Suprapubic skin (tissue), 4 donors: ENCODE measurements around the gene EARS2. TPM values are rescaled to one million over a fixed set of nuclear protein-coding genes. Genes with fewer than 3 reads are reported as not detected.
"Not testable (repeated sequence)": the region's sequence is repeated elsewhere in the genome, so short reads cannot be mapped to it uniquely, and the experiment has no call there.

ENCODE experiments used
- DNase-seq, 2 donors: peaks; one replicate each; pipeline ENCODE4 v3.0.0-alpha.2; 2019; ENCODE audit warnings: low spot score in 2 of 2
- H3K27ac ChIP-seq: fragments of 200-600 bp; sonication (generic); one replicate; pipeline ENCODE4 v1.5.1; 2019
- H3K27me3 ChIP-seq: fragments of 200-600 bp; sonication (generic); one replicate; pipeline ENCODE4 v1.5.1; 2019
- H3K36me3 ChIP-seq: fragments of 200-600 bp; sonication (generic); one replicate; pipeline ENCODE4 v1.5.1; 2019
- H3K4me1 ChIP-seq: fragments of 200-600 bp; sonication (generic); one replicate; pipeline ENCODE4 v1.5.1; 2019
- H3K4me3 ChIP-seq: fragments of 200-600 bp; sonication (generic); one replicate; pipeline ENCODE4 v1.5.1; 2019; ENCODE audit warnings: mild to moderate bottlenecking
- H3K9me3 ChIP-seq: fragments of 200-600 bp; sonication (generic); one replicate; pipeline ENCODE4 v1.5.1; 2019
- EP300 ChIP-seq: sonication (generic); formaldehyde crosslinking; IDR thresholded peaks from one replicate; pipeline ENCODE4 v1.6.1; 2017; ENCODE audit warnings: antibody characterized with exemption
- POLR2A ChIP-seq, 2 donors: fragments of 450-650 bp; IDR thresholded peaks; one replicate each; pipeline ENCODE4 v1.6.1; 2017; ENCODE audit warnings: antibody characterized with exemption in 2 of 2, mild to moderate bottlenecking in 2 of 2, moderate library complexity in 2 of 2
- POLR2AphosphoS5 ChIP-seq, 3 donors: sonication (generic); formaldehyde crosslinking; IDR thresholded peaks; one replicate each; pipeline ENCODE4 v1.6.1; 2017; ENCODE audit warnings: antibody characterized with exemption in 3 of 3
- WGBS: methylation state at CpG from one replicate; pipeline ENCODE4 v1.1.5; 2018; 5-methylcytosine and 5-hydroxymethylcytosine counted together
- total RNA-seq, 4 donors: library from RNA; depleted of rRNA; stranded (reverse); fragments of >200 nt; gene quantifications; one replicate each; pipeline ENCODE4 v1.1.0, GENCODE V29; 2016
- TF ChIP-seq, protein P1 (sequence below), 2 donors: fragments of 200-600 bp in 1 of 2; fragments of 450-650 bp in 1 of 2; sonication (generic) in 1 of 2; IDR thresholded peaks; one replicate each; pipeline ENCODE4 v1.5.1; 2016 to 2019; ENCODE audit warnings: antibody characterized with exemption in 2 of 2, mild to moderate bottlenecking in 1 of 2, moderate library complexity in 1 of 2

EARS2 gene
- total RNA-seq, 4 donors from 2014 or later: 24.1 to 37.2 (median 36.6) TPM

DNA sequence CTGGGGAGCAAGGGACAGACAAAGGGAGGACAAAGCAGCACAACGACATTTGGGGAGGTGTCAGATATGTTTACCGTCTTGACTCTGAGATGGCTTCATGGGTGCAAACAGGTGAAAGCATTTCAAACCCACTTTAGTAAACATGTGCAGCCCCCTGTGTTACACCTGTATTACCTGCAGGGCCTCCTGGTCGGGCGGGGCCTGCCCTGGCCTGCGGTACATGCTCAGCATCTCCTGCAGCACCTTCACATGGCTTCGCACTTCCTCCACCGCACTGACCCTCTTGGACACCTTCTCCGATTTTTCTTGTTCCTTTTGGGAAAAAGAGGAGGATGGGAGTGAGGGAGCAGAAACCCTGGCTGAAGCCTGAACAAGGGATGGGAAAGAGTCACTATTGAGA, 71.3 kb downstream of the EARS2 start:
- Histone ChIP-seq H3K4me1 (peaks cover 2% of the 10 kb centered on the region), H3K4me3 (no peak overlapping the region), H3K36me3 (peaks cover 96% of the 10 kb centered on the region), H3K27me3 (no peaks in the 10 kb centered on the region), H3K9me3 (no peaks in the 10 kb centered on the region), H3K27ac (no peak overlapping the region)
- no peak for TF ChIP-seq POLR2A (IDR thresholded peaks at IDR 0.05)
- TF ChIP-seq, protein P1, sequence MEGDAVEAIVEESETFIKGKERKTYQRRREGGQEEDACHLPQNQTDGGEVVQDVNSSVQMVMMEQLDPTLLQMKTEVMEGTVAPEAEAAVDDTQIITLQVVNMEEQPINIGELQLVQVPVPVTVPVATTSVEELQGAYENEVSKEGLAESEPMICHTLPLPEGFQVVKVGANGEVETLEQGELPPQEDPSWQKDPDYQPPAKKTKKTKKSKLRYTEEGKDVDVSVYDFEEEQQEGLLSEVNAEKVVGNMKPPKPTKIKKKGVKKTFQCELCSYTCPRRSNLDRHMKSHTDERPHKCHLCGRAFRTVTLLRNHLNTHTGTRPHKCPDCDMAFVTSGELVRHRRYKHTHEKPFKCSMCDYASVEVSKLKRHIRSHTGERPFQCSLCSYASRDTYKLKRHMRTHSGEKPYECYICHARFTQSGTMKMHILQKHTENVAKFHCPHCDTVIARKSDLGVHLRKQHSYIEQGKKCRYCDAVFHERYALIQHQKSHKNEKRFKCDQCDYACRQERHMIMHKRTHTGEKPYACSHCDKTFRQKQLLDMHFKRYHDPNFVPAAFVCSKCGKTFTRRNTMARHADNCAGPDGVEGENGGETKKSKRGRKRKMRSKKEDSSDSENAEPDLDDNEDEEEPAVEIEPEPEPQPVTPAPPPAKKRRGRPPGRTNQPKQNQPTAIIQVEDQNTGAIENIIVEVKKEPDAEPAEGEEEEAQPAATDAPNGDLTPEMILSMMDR (IDR thresholded peaks at IDR 0.05): no peak
- no peak for TF ChIP-seq EP300
- no peak for TF ChIP-seq POLR2AphosphoS5 (IDR thresholded peaks at IDR 0.05)
- WGBS: 92% methylated on average over 8 of the region's 8 CpGs
- DNase-seq: no peak

DNA sequence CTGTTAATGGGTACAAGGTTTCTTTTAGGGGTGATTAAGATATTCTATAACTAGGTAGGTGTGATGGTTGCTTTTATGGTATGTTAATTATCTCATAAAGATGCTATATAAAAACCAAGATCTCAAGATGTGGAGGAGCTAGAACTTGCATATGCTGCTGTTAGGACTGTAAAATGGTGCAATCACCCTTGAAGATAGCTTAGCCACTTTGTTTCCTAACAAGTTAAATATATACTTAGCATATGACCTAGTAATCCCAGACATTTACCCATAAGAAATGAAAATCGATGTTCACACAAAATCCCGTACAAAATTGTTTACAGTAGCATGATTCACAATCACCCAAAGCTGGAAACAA, 71.9 kb downstream of the EARS2 start:
- no peaks in the 10 kb centered on the region for H3K4me1 ChIP-seq
- no peaks in the 10 kb centered on the region for H3K9me3 ChIP-seq
- no peaks in the 10 kb centered on the region for H3K27me3 ChIP-seq
- TF ChIP-seq, protein P1 (IDR thresholded peaks at IDR 0.05): no peak
- no peak for TF ChIP-seq POLR2AphosphoS5 (IDR thresholded peaks at IDR 0.05)
- no peak for TF ChIP-seq EP300
- no peak for TF ChIP-seq POLR2A (IDR thresholded peaks at IDR 0.05)
- H3K4me3 ChIP-seq: no peak overlapping the region
- no peak for DNase-seq
- peaks cover 98% of the 10 kb centered on the region for H3K36me3 ChIP-seq
- 82% methylated on average over 2 of the region's 2 CpGs for WGBS
- no peak overlapping the region for H3K27ac ChIP-seq

DNA sequence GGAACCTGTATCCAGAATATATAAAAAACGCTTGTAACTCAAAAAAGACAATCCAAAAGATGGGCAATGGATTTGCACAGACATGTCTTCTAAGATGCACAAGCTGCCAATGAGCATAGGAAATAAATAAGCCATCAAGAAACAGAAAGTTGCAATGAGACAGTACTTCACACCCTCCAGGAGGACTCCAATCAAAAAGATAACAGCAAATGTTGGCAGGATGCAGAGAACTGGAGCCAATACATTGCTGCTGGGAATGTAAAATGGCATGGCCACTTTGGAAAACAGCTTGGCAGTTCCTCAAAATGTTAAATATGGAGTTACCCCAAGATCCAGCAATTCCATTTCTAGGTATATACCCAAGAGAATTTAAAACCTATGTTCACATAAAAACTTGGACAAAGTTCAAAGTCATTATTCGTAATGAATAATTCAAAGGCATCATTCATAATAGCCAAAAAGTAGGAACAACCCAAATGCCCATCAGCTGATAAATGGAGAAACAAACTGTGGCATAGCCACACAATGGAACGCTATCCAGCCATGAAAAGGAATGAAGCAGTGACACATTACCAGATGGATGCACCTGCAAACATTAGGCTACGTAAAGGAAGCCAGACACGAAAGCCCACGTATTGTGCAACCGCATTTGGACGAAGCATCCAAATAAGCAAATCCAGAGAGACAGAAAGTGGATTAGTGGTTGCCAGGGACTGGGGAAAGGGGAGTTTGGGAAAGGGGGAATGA, 72.5 kb downstream of the EARS2 start:
- H3K4me3 ChIP-seq: no peak overlapping the region
- no peak for TF ChIP-seq POLR2AphosphoS5 (IDR thresholded peaks at IDR 0.05)
- TF ChIP-seq EP300: no peak
- TF ChIP-seq, protein P1 (IDR thresholded peaks at IDR 0.05): no peak
- TF ChIP-seq POLR2A (IDR thresholded peaks at IDR 0.05): no peak
- no peaks in the 10 kb centered on the region for H3K4me1 ChIP-seq
- DNase-seq: no peak
- H3K27me3 ChIP-seq: no peaks in the 10 kb centered on the region
- H3K36me3 ChIP-seq: peaks cover 98% of the 10 kb centered on the region
- H3K9me3 ChIP-seq: no peaks in the 10 kb centered on the region
- WGBS: 53% methylated on average over 8 of the region's 8 CpGs
- no peak overlapping the region for H3K27ac ChIP-seq

DNA sequence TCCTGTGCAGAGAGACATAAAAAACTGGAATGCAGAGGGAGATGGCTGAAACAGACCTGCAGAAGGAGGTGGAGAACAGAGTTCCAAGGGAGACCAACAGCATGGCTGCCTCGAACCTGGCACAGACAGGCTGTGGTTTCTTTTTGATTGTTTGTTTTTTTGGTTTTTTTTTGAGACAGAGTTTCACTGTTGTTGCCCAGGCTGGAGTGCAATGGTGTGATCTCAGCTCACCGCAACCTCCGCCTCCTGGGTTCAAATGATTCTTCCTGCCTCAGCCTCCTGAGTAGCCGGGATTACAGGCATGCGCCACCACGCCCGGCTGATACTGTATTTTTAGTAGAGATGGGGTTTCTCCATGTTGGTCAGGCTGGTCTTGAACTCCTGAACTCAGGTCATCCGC, 73.7 kb downstream of the EARS2 start:
- H3K36me3 ChIP-seq: peaks cover 98% of the 10 kb centered on the region
- not testable (repeated sequence) for DNase-seq, H3K27me3 ChIP-seq, H3K4me3 ChIP-seq, H3K27ac ChIP-seq, H3K4me1 ChIP-seq, H3K9me3 ChIP-seq
- WGBS: 93% methylated on average over 8 of the region's 8 CpGs

DNA sequence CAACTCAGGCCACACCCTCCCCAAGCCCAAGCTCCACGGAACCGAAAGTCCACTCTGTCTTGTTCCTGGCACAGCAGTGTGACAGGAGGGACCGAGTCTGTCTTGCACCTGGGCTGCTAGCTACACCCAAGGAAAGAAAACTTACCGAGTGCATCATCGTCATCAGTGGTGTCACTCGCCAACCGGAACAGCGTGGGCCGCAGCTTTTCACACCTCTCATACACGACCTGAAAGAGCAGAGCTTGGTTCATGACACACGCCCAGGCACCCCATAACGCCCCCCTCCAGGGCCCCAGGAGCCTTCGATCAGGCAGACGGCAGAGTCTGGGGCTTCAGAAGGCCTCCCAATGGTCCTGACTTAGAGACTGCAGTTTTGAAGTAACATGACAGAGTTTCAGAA, 74.4 kb downstream of the EARS2 start:
- Histone ChIP-seq H3K27me3 (no peaks in the 10 kb centered on the region), H3K4me1 (no peaks in the 10 kb centered on the region), H3K27ac (no peak overlapping the region), H3K4me3 (no peak overlapping the region), H3K36me3 (peaks cover 98% of the 10 kb centered on the region), H3K9me3 (no peaks in the 10 kb centered on the region)
- no peak for TF ChIP-seq POLR2AphosphoS5 (IDR thresholded peaks at IDR 0.05)
- TF ChIP-seq EP300: no peak
- no peak for TF ChIP-seq POLR2A (IDR thresholded peaks at IDR 0.05)
- TF ChIP-seq, protein P1 (IDR thresholded peaks at IDR 0.05): no peak
- 87% methylated on average over 12 of the region's 14 CpGs for WGBS
- no peak for DNase-seq

DNA sequence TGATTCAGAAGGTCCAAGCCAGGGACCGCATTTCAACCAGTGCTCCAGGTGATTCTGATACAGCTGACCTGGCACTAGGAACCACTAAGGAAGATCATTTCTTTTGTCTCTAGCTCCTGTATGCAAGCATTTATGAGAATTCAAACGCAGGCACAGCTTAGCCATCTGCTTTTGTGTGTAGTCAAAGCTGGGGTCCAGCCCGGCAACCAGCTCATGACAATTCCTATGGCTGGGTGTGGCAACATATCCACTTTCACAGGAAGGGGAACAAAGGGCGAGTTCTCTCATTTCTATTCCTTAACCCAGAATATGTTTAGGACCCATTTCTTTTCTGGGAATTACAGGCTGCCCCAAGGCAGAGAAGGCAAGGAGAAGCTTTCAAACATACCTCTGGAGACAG, 76.9 kb downstream of the EARS2 start:
- DNase-seq: no peak
- Histone ChIP-seq H3K27ac (no peak overlapping the region), H3K9me3 (no peaks in the 10 kb centered on the region), H3K36me3 (peaks cover 95% of the 10 kb centered on the region), H3K4me1 (no peaks in the 10 kb centered on the region), H3K27me3 (no peaks in the 10 kb centered on the region), H3K4me3 (no peak overlapping the region)
- 90% methylated on average over 3 of the region's 4 CpGs for WGBS
- no peak for TF ChIP-seq POLR2AphosphoS5 (IDR thresholded peaks at IDR 0.05)
- no peak for TF ChIP-seq EP300
- TF ChIP-seq, protein P1 (IDR thresholded peaks at IDR 0.05): no peak
- no peak for TF ChIP-seq POLR2A (IDR thresholded peaks at IDR 0.05)
